Esophagus squamous epithelium (tissue), 5 donors: ENCODE data around the gene TNFRSF12A. TPM values are rescaled to one million over a fixed set of nuclear protein-coding genes. Genes with fewer than 3 reads are reported as not detected.

ENCODE experiments used
- DNase-seq: peaks from one replicate; lab custom pipeline; 2025; lab: John Stamatoyannopoulos, UW
- H3K27ac ChIP-seq, 4 donors: fragments of 200-600 bp; sonication (generic); one replicate each; pipeline ENCODE4 v1.5.1; 2016 to 2019; ENCODE audit warnings: mild to moderate bottlenecking in 1 of 4
- H3K27me3 ChIP-seq, 4 donors: fragments of 200-600 bp; sonication (generic); 1 replicate in 3 of 4; 2 replicates in 1 of 4; pipeline versions ENCODE4 v1.5.1 to v1.6.0; 2017 to 2021; ENCODE audit warnings: antibody characterized with exemption in 1 of 4
- H3K36me3 ChIP-seq, 3 donors: fragments of 200-600 bp; sonication (generic); one replicate each; pipeline ENCODE4 v1.5.1; 2016 to 2019
- H3K4me1 ChIP-seq, 3 donors: fragments of 200-600 bp; sonication (generic); one replicate each; pipeline ENCODE4 v1.5.1; 2017 to 2019
- H3K4me3 ChIP-seq, 4 donors: fragments of 200-600 bp; sonication (generic); 1 replicate in 3 of 4; 2 replicates in 1 of 4; pipeline ENCODE4 v1.5.1; 2016 to 2019; ENCODE audit warnings: mild to moderate bottlenecking in 2 of 4, moderate library complexity in 1 of 4
- H3K9me3 ChIP-seq, 3 donors: fragments of 200-600 bp; sonication (generic); one replicate each; pipeline ENCODE4 v1.5.1; 2016 to 2019
- CTCF ChIP-seq, 6 experiments: fragments of 450-650 bp in 4 of 6; fragments of 200-600 bp in 2 of 6; sonication (generic) in 2 of 6; IDR thresholded peaks; one replicate each; pipeline ENCODE4 v1.5.1; 2016 to 2019; ENCODE audit warnings: antibody characterized with exemption in 6 of 6, mild to moderate bottlenecking in 4 of 6, moderate library complexity in 4 of 6
- POLR2A ChIP-seq, 4 donors: fragments of 450-650 bp; IDR thresholded peaks; one replicate each; pipeline ENCODE4 v1.6.1; 2017; ENCODE audit warnings: antibody characterized with exemption in 4 of 4, mild to moderate bottlenecking in 4 of 4, moderate library complexity in 3 of 4
- WGBS, 2 donors: methylation state at CpG; one replicate each; pipeline ENCODE4 v1.1.5; 2018; 5-methylcytosine and 5-hydroxymethylcytosine counted together
- intact Hi-C: fragments of 100-400 bp; cut with DNase I; formaldehyde crosslinking; loops from one replicate; pipeline ENCODE4 v1.15.0; 2022
- small RNA-seq, 4 donors: library from RNA; depleted of rRNA; stranded (forward); fragments of <200 nt; gene quantifications; one replicate each; pipeline ENCODE3, GENCODE V24; 2016
- total RNA-seq, 4 donors: library from RNA; depleted of rRNA; stranded (reverse); fragments of >200 nt; gene quantifications; one replicate each; pipeline ENCODE4 v1.1.0, GENCODE V29; 2016
- donor health status: DM: yes; HTN: yes; CAD: no.

The TNFRSF12A gene
- total RNA-seq, 4 donors from 2014 or later, result 15.3 to 46.0 (median 28.6) TPM

DNA sequence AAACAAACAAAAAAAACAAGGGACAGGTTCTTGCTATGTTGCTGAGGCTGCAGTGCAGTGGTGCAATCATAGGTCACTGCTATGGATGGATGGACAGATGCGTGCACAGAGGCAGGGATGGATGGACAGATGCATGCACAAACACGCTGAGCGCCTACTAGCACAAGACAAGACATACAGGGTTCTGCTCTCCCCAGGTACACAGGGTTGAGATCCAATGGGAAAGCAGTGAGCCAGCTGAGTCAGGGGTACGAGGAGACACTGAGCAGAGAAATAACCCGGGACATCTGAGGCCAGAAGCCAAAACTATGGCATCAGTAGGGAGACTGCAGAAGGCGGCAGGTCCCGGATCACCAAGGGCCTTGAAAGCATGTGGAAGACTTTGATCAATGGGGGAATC is 51.5 kb downstream of the TNFRSF12A start:
- Histone ChIP-seq H3K27ac (no peak overlapping the region), H3K4me1 (peaks cover 0 to 30% (median 7%) of the 10 kb centered on the region in 3 donors), H3K4me3 (no peak overlapping the region), H3K27me3 (peaks cover 0 to 5% (median 0%) of the 10 kb centered on the region in 4 donors), H3K9me3 (no peaks in the 10 kb centered on the region), H3K36me3 (no peaks in the 10 kb centered on the region)
- intact Hi-C loops, result no loop called here
- WGBS, 2 donors, result 79 to 85% methylated on average over 6 to 7 of the region's 7 CpGs
- TF ChIP-seq CTCF (IDR thresholded peaks at IDR 0.05) (no peak), POLR2A (IDR thresholded peaks at IDR 0.05) (no peak)
- no peak for DNase-seq

Small RNA genes within 50 kb of the gene (small RNA-seq; reads per million reads assigned to genes)
- gene LINC00514, result 0 reads per million in 4 donors

Other genes with a start within 250 kb of the TNFRSF12A start
- 100 to 1,000 TPM; 186 to 446 (median 288) TPM for gene ELOB, start 243.1 kb upstream of the TNFRSF12A start, total RNA-seq
- gene PRSS33, start 232.8 kb upstream of the TNFRSF12A start, total RNA-seq, result not detected
- not detected for gene PRSS41, start 221.9 kb upstream of the TNFRSF12A start, total RNA-seq
- gene PRSS21, start 203.1 kb upstream of the TNFRSF12A start, total RNA-seq, result 1 to 10 TPM in 1 of 4 donors, not detected in 3; 1.5 TPM
- gene ZG16B, start 190.1 kb upstream of the TNFRSF12A start, total RNA-seq, result 10 to 100 TPM in 1 of 4 donors, under 1 TPM in 2, not detected in 1; 0.34 to 38.5 (median 0.44) TPM
- 100 to 1,000 TPM in 2 of 4 donors, 10 to 100 TPM in 2; 36.6 to 149 (median 113) TPM for gene PRSS22, start 162.2 kb upstream of the TNFRSF12A start, total RNA-seq
- 10 to 100 TPM; 18.9 to 47.9 (median 39.5) TPM for gene FLYWCH2, start 137.2 kb upstream of the TNFRSF12A start, total RNA-seq
- 10 to 100 TPM; 25.4 to 52.1 (median 27.1) TPM for gene FLYWCH1, start 108.4 kb upstream of the TNFRSF12A start, total RNA-seq
- gene KREMEN2, start 56.1 kb upstream of the TNFRSF12A start, total RNA-seq, result 1 to 10 TPM in 2 of 4 donors, under 1 TPM in 1, not detected in 1; 0.19 to 3.9 (median 2.1) TPM
- 10 to 100 TPM in 1 of 4 donors, 1 to 10 TPM in 3; 2.9 to 18.8 (median 8.0) TPM for gene PAQR4, start 51.0 kb upstream of the TNFRSF12A start, total RNA-seq
- gene PKMYT1, start 39.9 kb upstream of the TNFRSF12A start, total RNA-seq, result 10 to 100 TPM in 3 of 4 donors, 1 to 10 TPM in 1; 4.2 to 33.1 (median 13.0) TPM
- not detected for gene CLDN9, start 7.4 kb upstream of the TNFRSF12A start, total RNA-seq
- gene CLDN6, start 2.2 kb upstream of the TNFRSF12A start, total RNA-seq, result not detected
- gene HCFC1R1, start 3.6 kb downstream of the TNFRSF12A start, total RNA-seq, result 10 to 100 TPM; 17.9 to 32.4 (median 18.4) TPM
- gene THOC6, start 3.7 kb downstream of the TNFRSF12A start, total RNA-seq, result 10 to 100 TPM; 17.4 to 27.9 (median 25.8) TPM
- 100 to 1,000 TPM in 2 of 4 donors, 10 to 100 TPM in 2; 54.9 to 204 (median 96.4) TPM for gene BICDL2, start 16.6 kb downstream of the TNFRSF12A start, total RNA-seq
- gene MMP25, start 26.2 kb downstream of the TNFRSF12A start, total RNA-seq, result 1 to 10 TPM in 1 of 4 donors, under 1 TPM in 3; 0.19 to 1.4 (median 0.61) TPM
- 10 to 100 TPM in 3 of 4 donors, 1 to 10 TPM in 1; 4.6 to 31.7 (median 17.3) TPM for gene IL32, start 45.3 kb downstream of the TNFRSF12A start, total RNA-seq
- gene ZSCAN10, start 78.9 kb downstream of the TNFRSF12A start, total RNA-seq, result not detected
- gene ZNF205, start 92.2 kb downstream of the TNFRSF12A start, total RNA-seq, result 10 to 100 TPM in 3 of 4 donors, 1 to 10 TPM in 1; 9.7 to 13.9 (median 11.9) TPM
- gene ZNF213, start 114.7 kb downstream of the TNFRSF12A start, total RNA-seq, result 10 to 100 TPM in 1 of 4 donors, 1 to 10 TPM in 3; 3.9 to 14.3 (median 6.4) TPM
- gene OR1F1, start 167.8 kb downstream of the TNFRSF12A start, total RNA-seq, result not detected
- gene ZNF200, start 214.8 kb downstream of the TNFRSF12A start, total RNA-seq, result 10 to 100 TPM in 1 of 4 donors, 1 to 10 TPM in 3; 4.3 to 10.1 (median 4.6) TPM
- gene MEFV, start 236.3 kb downstream of the TNFRSF12A start, total RNA-seq, result 1 to 10 TPM in 3 of 4 donors, under 1 TPM in 1; 0.38 to 2.8 (median 1.5) TPM